HEK293 (cell line): ENCODE measurements around the gene HSD17B8.

Experiments
- CTCF ChIA-PET: fragments of 350-600 bp; formaldehyde crosslinking; extraction: SDS; loops from one replicate; lab custom pipeline; 2021; ENCODE audit warnings: antibody characterized with exemption; lab: Yijun Ruan, JAX
- POLR2A ChIA-PET: fragments of 300-600 bp; formaldehyde crosslinking; extraction: SDS; loops from one replicate; lab custom pipeline; 2020; ENCODE audit warnings: antibody characterized with exemption, inconsistent platforms; lab: Yijun Ruan, JAX
- H3K27ac ChIP-seq: fragments of 200-500 bp; sonication (Bioruptor generic); 2 replicates; pipeline ENCODE4 v1.5.1; 2014; ENCODE audit warnings: low read depth, low read length, control low read depth, inconsistent platforms; ENCODE audit errors: extremely low read depth
- H3K36me3 ChIP-seq, 2 experiments: fragments of 200-500 bp in 1 of 2; sonication (Bioruptor generic) in 1 of 2; 1 replicate in 1 of 2; 2 replicates in 1 of 2; pipeline ENCODE4 v1.5.1; 2014 to 2017; ENCODE audit warnings: inconsistent platforms in 2 of 2, low read length in 2 of 2; ENCODE audit not compliant: control insufficient read depth in 2 of 2, insufficient read depth in 1 of 2
- H3K4me1 ChIP-seq: fragments of 200-500 bp; sonication (Bioruptor generic); 2 replicates; pipeline ENCODE4 v1.5.1; 2014; ENCODE audit warnings: mild to moderate bottlenecking, low read length, inconsistent platforms; ENCODE audit not compliant: control insufficient read depth, insufficient read depth
- H3K4me3 ChIP-seq: 2 replicates; pipeline ENCODE4 v1.5.1; 2011; ENCODE audit warnings: low read depth, mild to moderate bottlenecking, control low read depth, low read length, moderate library complexity
- H3K9me3 ChIP-seq: fragments of 200-500 bp; sonication (Bioruptor generic); 2 replicates; pipeline ENCODE4 v1.5.1; 2014; ENCODE audit warnings: low read depth, low read length, inconsistent platforms; ENCODE audit not compliant: control insufficient read depth, insufficient read depth
- CTCF ChIP-seq: fragments of 450-650 bp; formaldehyde crosslinking; IDR thresholded peaks from 2 replicates; pipeline ENCODE4 v1.5.1; 2016; ENCODE audit warnings: missing biosample characterization, missing genetic modification characterization
- KLF16 ChIP-seq: fragments of 450-650 bp; formaldehyde crosslinking; IDR thresholded peaks from 2 replicates; pipeline ENCODE4 v1.5.1; 2017; ENCODE audit warnings: missing biosample characterization, missing genetic modification characterization
- KLF9 ChIP-seq: fragments of 450-650 bp; formaldehyde crosslinking; IDR thresholded peaks from 2 replicates; pipeline ENCODE4 v1.5.1; 2016; ENCODE audit warnings: missing biosample characterization, missing genetic modification characterization, low read depth
- OSR2 ChIP-seq: fragments of 450-650 bp; formaldehyde crosslinking; IDR thresholded peaks from 2 replicates; pipeline ENCODE4 v1.5.1; 2016; ENCODE audit warnings: missing biosample characterization, missing genetic modification characterization
- SP3 ChIP-seq: fragments of 450-650 bp; formaldehyde crosslinking; IDR thresholded peaks from 2 replicates; pipeline ENCODE4 v1.5.1; 2016; ENCODE audit warnings: missing biosample characterization, missing genetic modification characterization
- ZNF112 ChIP-seq: fragments of 450-650 bp; formaldehyde crosslinking; IDR thresholded peaks from 2 replicates; pipeline ENCODE4 v1.5.0; 2017; ENCODE audit warnings: missing biosample characterization, missing genetic modification characterization
- ZNF114 ChIP-seq: fragments of 450-650 bp; formaldehyde crosslinking; IDR thresholded peaks from 2 replicates; pipeline ENCODE4 v1.5.0; 2017; ENCODE audit warnings: missing biosample characterization, missing genetic modification characterization
- ZNF202 ChIP-seq: fragments of 450-650 bp; formaldehyde crosslinking; IDR thresholded peaks from 2 replicates; pipeline ENCODE4 v1.5.1; 2016; ENCODE audit warnings: missing biosample characterization, missing genetic modification characterization, borderline replicate concordance
- ZNF274 ChIP-seq, 2 experiments: fragments of 200-500 bp in 1 of 2; fragments of 450-650 bp in 1 of 2; sonication (Bioruptor generic) in 1 of 2; formaldehyde crosslinking in 1 of 2; IDR thresholded peaks; 2 replicates each; pipeline versions ENCODE4 v1.5.1 to v1.6.1; 2014 to 2016; ENCODE audit warnings: borderline replicate concordance in 1 of 2, inconsistent platforms in 1 of 2, low read length in 1 of 2, missing biosample characterization in 1 of 2, missing genetic modification characterization in 1 of 2
- ZNF311 ChIP-seq: fragments of 450-650 bp; formaldehyde crosslinking; IDR thresholded peaks from 2 replicates; pipeline ENCODE4 v1.5.1; 2017; ENCODE audit warnings: missing biosample characterization, missing genetic modification characterization, borderline replicate concordance
- ZNF354C ChIP-seq: fragments of 450-650 bp; formaldehyde crosslinking; IDR thresholded peaks from 2 replicates; pipeline ENCODE4 v1.5.1; 2016; ENCODE audit warnings: missing biosample characterization, missing genetic modification characterization, low read depth, borderline replicate concordance
- ZNF366 ChIP-seq: fragments of 450-650 bp; formaldehyde crosslinking; conservative IDR thresholded peaks from 2 replicates; pipeline ENCODE4 v1.5.1; 2016; ENCODE audit warnings: missing biosample characterization, missing genetic modification characterization
- ZNF488 ChIP-seq: fragments of 450-650 bp; formaldehyde crosslinking; IDR thresholded peaks from 2 replicates; pipeline ENCODE4 v1.5.1; 2016; ENCODE audit warnings: missing biosample characterization, missing genetic modification characterization
- ZNF518A ChIP-seq: fragments of 450-650 bp; formaldehyde crosslinking; conservative IDR thresholded peaks from 2 replicates; pipeline ENCODE4 v1.5.1; 2016; ENCODE audit warnings: low read depth, missing biosample characterization, missing genetic modification characterization
- ZNF571 ChIP-seq: fragments of 450-650 bp; formaldehyde crosslinking; IDR thresholded peaks from 2 replicates; pipeline ENCODE4 v1.5.0; 2017; ENCODE audit warnings: missing biosample characterization, missing genetic modification characterization
- ZNF654 ChIP-seq: fragments of 450-650 bp; formaldehyde crosslinking; IDR thresholded peaks from 2 replicates; pipeline ENCODE4 v1.5.1; 2016; ENCODE audit warnings: low read depth, missing biosample characterization, missing genetic modification characterization
- ZNF747 ChIP-seq: fragments of 450-650 bp; formaldehyde crosslinking; IDR thresholded peaks from 2 replicates; pipeline ENCODE4 v1.5.1; 2016; ENCODE audit warnings: missing biosample characterization, missing genetic modification characterization
- ZNF76 ChIP-seq: fragments of 450-650 bp; formaldehyde crosslinking; IDR thresholded peaks from 2 replicates; pipeline ENCODE4; 2016; ENCODE audit warnings: low read depth, missing biosample characterization, missing genetic modification characterization, borderline replicate concordance
- ZNF768 ChIP-seq: fragments of 450-650 bp; formaldehyde crosslinking; IDR thresholded peaks from 2 replicates; pipeline ENCODE4 v1.5.1; 2018; ENCODE audit warnings: missing biosample characterization, mild to moderate bottlenecking, missing genetic modification characterization
- ZSCAN4 ChIP-seq: fragments of 450-650 bp; formaldehyde crosslinking; IDR thresholded peaks from 2 replicates; pipeline ENCODE4 v1.5.1; 2017; ENCODE audit warnings: missing biosample characterization, missing genetic modification characterization
- ZSCAN5A ChIP-seq: fragments of 450-650 bp; formaldehyde crosslinking; IDR thresholded peaks from 2 replicates; pipeline ENCODE4 v1.5.1; 2016; ENCODE audit warnings: missing biosample characterization, missing genetic modification characterization

Gene HSD17B8

GRCh38 chr6:33172688-33173534, 31.5 kb upstream of the HSD17B8 start:
- ChIA-PET POLR2A (interaction anchor here (0.9 kb wide), 1 partner anchor 203 kb away, joined by 3 read pairs; no protein-coding TSS in a partner anchor), CTCF (interaction anchor here (0.6 to 2.1 kb wide), 28 partner anchors 9 to 305 kb away, joined by 3 to 10 read pairs (median 3); no protein-coding TSS in a partner anchor)
- no peaks in the 10 kb centered on the region for H3K9me3 ChIP-seq
- H3K36me3 ChIP-seq = no peaks in the 10 kb centered on the region
- H3K4me3 ChIP-seq = no peak overlapping the region
- no peak overlapping the region for H3K27ac ChIP-seq
- H3K4me1 ChIP-seq = no peaks in the 10 kb centered on the region
- TF ChIP-seq ZNF488 (tag by site-specific recombination) (no peak), ZNF354C (no peak), ZNF518A (tag by site-specific recombination) (no peak), ZNF366 (tag by site-specific recombination) (no peak), ZNF654 (peak; percentile 46), CTCF (tag by site-specific recombination) (peak; percentile 83), ZSCAN5A (no peak), ZNF76 (tag by site-specific recombination) (no peak), KLF16 (tag by site-specific recombination) (no peak), ZNF311 (tag by site-specific recombination) (no peak), ZNF202 (no peak), OSR2 (tag by site-specific recombination) (no peak), ZNF112 (tag by site-specific recombination) (no peak), ZNF114 (no peak), ZNF768 (tag by site-specific recombination) (no peak), ZNF571 (tag by site-specific recombination) (no peak), ZNF747 (tag by site-specific recombination) (no peak), ZSCAN4 (tag by site-specific recombination) (no peak), KLF9 (tag by site-specific recombination) (no peak), SP3 (tag by site-specific recombination) (no peak), ZNF274 (IDR thresholded peaks at IDR 0.05; ENCODE audit: low read length) (no peak), ZNF274 (tag by site-specific recombination; IDR thresholded peaks at IDR 0.05; ENCODE audit: borderline replicate concordance) (no peak)
